Activated CD4-positive, CD25-positive, alpha-beta regulatory T cell (primary cell): ENCODE results near the gene IGFBP6.
A peak's percentile ranks its signal among the peaks of the same experiment; 100 is the strongest.

Experiments used
- DNase-seq, 4 experiments: peaks; one replicate each; lab custom pipeline; 2025; lab: John Stamatoyannopoulos, UW

IGFBP6 gene

GRCh38 chr12:53059434-53060063, 37.9 kb upstream of the IGFBP6 start:
- no peak for DNase-seq

DNA sequence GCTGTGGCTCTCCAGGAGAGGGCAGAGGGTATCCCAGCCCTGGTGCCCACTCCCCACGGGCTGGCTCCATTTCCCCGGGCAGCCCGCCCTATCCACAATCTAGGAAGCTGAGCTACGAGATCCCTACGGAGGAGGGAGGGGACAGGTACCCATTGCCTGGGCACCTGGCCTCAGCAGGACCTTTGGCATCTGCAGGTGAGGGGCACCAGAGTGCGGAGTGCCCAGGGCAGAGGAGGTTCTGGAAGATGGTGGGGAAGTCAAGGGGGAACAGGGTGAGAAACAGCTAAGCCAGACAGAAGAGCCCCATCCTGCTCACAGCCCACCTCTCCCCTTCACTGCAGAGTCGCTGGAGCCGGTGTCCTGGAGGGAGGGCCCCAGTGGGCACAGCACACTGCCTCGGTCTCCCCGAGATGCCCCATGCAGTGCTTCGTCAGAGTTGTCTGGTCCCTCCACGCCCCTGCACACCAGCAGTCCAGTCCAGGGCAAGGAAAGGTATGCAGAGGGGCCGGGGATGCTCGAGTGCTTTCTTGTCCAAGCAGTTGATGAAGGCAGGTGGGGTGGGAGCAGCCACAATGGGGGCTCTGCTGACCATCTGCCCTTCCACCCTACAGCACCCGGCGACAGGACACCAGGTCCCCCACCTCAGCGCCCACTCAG, 37.3 kb upstream of the IGFBP6 start:
- no peak for DNase-seq

GRCh38 chr12:53060721-53061276, 36.7 kb upstream of the IGFBP6 start:
- DNase-seq = no peak

DNA sequence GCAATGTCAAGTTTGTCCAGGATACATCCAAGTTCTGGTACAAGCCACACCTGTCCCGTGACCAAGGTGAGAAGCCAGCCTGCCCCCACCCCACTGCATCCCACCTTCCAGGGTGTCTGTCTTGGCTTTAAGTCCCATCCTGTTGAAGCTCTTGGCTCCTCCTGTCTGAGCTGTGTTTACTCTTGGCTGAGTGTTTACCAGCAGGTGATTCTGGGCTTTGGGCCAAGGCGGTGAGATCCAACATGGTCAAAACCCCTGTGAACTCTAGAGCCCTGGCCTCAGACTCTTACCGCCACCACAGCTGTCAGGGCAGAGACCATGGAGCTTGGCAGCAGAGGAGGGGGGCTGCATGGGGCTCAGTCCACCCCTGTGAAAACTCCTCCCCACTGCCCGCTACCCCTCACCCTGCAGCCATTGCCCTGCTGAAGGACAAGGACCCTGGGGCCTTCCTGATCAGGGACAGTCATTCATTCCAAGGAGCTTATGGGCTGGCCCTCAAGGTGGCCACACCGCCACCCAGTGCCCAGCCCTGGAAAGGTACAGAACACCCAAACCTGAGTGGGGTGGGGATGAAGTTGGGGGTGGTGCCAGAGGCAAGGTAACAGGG, 36.0 kb upstream of the IGFBP6 start:
- DNase-seq = no peak

- DNase-seq = no peak
Measured at GRCh38 chr12:53062011-53062961, 35.2 kb upstream of the IGFBP6 start.

DNA sequence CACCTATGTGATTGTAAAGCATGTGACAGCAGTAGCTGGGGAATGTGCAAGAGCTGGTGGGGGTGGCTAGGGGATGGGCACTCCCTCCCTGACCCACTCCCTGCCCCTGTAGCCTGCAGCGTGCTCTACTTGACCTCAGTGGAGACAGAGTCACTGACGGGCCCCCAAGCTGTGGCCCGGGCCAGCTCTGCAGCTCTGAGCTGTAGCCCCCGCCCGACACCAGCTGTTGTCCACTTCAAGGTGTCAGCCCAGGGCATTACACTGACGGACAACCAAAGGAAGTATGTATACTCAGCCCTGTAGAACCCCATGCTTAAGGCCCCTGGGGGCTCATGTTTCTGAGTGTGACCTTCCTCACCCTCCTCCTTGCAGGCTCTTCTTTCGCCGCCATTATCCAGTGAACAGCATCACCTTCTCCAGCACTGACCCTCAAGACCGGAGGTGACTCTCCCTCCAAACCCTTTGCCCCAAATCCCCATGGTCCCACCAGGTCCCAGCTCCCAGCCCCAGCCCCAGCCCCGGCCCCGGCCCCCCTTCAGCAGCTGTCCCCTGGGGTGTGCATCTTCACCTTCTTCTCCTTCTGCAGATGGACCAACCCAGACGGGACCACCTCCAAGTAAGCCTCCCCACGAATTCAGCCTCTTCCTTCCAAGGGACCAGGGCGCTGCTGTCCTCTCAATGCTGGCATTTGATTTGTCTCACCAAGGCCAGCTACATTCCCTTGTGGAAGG, 34.3 kb upstream of the IGFBP6 start:
- DNase-seq = no peak

- no peak for DNase-seq
Measured at GRCh38 chr12:53063708-53064612, 33.5 kb upstream of the IGFBP6 start.

DNA sequence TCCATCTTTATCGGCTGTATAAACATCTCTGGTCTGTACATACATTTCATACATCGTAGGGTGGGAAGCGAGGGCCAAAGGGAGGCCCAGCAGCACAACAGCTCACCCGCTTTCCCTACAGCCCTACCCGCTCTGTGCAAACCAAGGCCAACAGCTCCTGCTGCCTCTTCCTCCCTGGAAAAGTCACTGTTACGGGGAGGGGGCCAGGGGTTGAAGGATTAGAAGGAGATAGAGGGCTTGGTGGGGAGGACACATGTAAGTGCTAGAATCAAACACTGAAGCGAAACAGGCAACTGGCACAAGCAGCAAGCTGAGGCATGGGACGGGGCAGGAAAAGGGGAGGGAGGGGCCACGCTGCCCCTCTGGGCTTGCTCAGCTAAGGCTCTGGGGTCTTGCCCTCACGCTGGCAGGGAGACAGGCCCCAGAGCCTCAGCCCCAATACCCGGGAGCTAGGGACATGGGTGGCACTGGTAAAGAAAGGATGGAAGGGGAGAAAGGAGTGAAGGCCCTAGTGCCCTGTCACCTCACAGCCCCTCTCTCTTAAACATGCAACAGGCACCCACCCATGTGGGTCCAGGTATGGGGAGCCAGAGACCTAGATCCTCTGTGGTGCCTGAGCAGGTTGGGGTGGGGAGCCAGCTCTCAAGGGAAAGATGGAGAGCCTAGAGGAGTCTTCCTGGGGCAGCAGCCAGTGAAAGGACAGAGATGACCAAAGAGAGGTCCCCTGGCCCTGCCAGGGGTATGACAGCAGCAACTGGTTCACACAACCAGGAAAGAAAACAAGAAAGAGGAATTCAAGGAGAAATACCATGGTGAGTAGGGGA, 32.6 kb upstream of the IGFBP6 start:
- no peak for DNase-seq

- no peak for DNase-seq
Measured at GRCh38 chr12:53065470-53065869, 32.0 kb upstream of the IGFBP6 start.

GRCh38 chr12:53065975-53066931, 31.2 kb upstream of the IGFBP6 start:
- DNase-seq = peak; percentile 21 to 51 (median 36)

GRCh38 chr12:53067074-53067992, 30.1 kb upstream of the IGFBP6 start:
- DNase-seq = no peak

DNA sequence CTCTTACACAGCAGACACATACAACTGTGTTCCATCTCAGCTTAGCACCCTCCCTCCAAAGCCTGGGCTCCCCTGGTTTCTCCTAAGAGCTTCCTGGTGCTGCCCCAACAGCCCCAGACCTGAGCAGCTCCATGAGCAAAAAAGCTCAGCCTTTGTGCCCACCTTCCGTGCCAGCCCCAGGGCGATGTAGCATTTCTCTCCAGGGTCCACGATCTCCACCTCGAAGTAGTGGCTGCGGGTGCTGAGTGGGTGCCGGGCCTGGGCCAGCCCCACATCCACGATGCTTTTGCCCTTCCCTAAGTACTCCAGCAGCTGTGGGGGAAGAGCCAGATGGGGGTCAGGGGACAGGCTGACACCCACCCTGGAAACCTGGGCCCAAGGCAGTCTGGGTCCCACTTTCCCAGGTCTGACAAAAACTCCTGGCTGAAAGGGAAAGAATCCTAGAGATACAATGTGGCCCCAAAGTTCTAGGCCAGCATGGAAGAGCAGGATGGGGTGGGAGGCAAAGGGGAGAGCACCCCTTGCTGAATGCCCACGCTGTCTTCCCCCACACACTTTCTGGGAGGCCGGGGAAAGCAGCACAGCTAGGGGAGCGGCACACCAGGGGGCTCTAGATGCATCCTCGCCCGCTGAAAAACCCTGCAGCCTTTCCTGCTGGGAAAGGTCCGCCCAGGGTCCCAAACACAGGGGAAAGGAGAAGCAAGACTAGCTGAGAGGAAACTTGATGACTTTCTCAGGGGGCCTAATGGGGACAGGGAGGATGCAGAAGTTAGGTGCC, 29.3 kb upstream of the IGFBP6 start:
- no peak for DNase-seq

DNA sequence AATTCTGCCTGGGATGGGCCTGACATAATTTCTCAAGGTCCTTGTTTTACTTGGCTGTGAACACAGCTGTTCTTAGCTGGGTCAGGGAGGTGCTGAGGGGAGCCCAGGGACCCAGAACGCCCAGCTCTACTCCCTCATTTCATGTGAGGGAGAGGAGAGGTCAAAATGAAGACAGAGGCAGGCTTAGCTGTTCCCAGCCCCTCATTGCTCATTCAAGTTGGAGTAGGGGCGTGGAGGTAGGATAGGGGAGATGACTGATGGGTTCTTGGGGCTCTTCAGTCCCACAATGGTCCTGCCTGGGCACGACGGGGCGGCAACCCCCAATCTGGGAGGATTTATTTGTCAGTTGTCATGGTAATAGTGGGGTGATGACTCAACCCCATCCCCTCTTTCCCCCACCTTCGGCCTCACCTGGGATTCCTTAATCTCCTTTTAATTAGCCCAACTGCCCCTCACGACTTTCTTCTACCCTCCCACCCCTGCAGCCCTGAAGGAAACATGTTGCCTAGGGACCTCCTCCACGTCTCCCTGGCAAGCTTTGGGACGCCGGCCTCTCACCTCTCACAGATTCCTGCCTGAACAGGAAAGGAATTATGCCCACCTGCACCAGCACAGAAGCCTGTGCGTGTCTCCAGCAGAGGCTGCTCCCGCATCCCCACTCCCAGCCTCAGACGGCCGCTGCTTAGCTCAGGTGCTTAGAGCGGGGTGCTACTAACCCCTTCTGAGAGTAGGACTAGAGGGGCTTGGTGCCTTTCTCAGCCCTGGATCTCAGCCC, 28.5 kb upstream of the IGFBP6 start:
- no peak for DNase-seq

DNA sequence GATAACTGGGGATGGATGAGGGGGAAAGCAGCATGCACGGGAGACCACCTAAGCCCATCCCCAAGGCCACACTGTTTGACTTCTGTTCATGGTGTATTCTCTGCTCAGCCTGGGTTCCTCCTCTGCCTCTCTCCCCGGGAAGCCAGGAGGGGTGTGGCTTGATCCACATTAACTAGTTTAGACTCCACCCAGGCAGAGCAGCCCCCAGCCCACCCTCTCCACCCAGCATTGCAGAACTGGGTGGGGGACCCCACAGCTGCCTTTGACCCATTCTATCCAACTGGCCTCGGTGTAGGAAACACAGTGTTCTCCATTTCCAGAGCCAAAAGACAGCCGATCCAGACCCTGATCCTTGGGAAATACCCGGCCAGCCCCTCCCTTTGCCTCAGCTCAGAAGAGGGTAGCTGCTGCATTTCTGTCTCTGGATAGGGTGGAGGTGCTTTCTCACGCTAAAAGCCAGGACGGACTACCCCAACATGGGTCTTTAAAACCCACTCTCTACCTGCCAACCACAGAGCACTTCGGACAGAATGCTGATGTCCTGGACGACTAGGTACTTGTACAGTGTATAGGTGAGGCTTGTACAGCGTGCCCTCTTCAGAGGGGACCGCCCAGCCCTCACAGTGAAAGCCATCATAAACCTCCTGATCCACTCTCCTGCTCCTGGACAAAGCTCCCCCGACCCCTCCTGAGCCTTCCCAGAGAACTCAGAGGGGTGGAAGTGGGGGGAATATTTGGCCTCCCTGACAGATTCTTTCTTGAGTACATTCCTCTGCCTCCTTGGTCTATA, 27.7 kb upstream of the IGFBP6 start:
- no peak for DNase-seq
